Spleen (tissue), 11 donors: ENCODE results near the gene SEMA3G. TPM values are rescaled to one million over a fixed set of nuclear protein-coding genes. Genes with fewer than 3 reads are reported as not detected.

Experiments used
- DNase-seq: peaks from one replicate; pipeline ENCODE4 v3.0.0-alpha.2; 2020
- H3K27ac ChIP-seq, 8 donors: fragments of 200-600 bp; sonication (generic) in 7 of 8; 1 replicate in 4 of 8; 2 replicates in 4 of 8; pipeline versions ENCODE4 v1.5.0 to v1.8.0; 2016 to 2021; ENCODE audit warnings: inconsistent platforms in 4 of 8, mild to moderate bottlenecking in 4 of 8, moderate library complexity in 1 of 8
- H3K27me3 ChIP-seq, 7 donors: fragments of 200-600 bp; sonication (generic) in 6 of 7; replicated peaks in 1 of 7; 1 replicate in 4 of 7; 2 replicates in 3 of 7; pipeline versions ENCODE4 v1.5.0 to v1.8.0; 2016 to 2021; ENCODE audit warnings: inconsistent platforms in 3 of 7, mild to moderate bottlenecking in 1 of 7
- H3K36me3 ChIP-seq, 6 donors: fragments of 200-600 bp; sonication (generic) in 5 of 6; 1 replicate in 4 of 6; 2 replicates in 2 of 6; pipeline versions ENCODE4 v1.5.0 to v1.8.0; 2016 to 2021; ENCODE audit warnings: inconsistent platforms in 2 of 6
- H3K4me1 ChIP-seq, 6 donors: fragments of 200-600 bp; sonication (generic) in 5 of 6; 1 replicate in 3 of 6; 2 replicates in 3 of 6; pipeline versions ENCODE4 v1.5.0 to v1.8.0; 2016 to 2021; ENCODE audit warnings: inconsistent platforms in 3 of 6
- H3K4me3 ChIP-seq, 8 donors: fragments of 200-600 bp; sonication (generic) in 7 of 8; 1 replicate in 4 of 8; 2 replicates in 4 of 8; pipeline versions ENCODE4 v1.5.0 to v1.8.0; 2016 to 2021; ENCODE audit warnings: inconsistent platforms in 4 of 8, mild to moderate bottlenecking in 4 of 8, moderate library complexity in 2 of 8
- H3K9me3 ChIP-seq, 8 donors: fragments of 200-600 bp; sonication (generic) in 7 of 8; 1 replicate in 4 of 8; 2 replicates in 4 of 8; pipeline versions ENCODE4 v1.5.0 to v1.8.0; 2016 to 2021; ENCODE audit warnings: inconsistent platforms in 4 of 8
- POLR2A ChIP-seq, 3 donors: fragments of 450-650 bp; IDR thresholded peaks; one replicate each; pipeline ENCODE4 v1.5.1; 2017; ENCODE audit warnings: antibody characterized with exemption in 3 of 3, mild to moderate bottlenecking in 1 of 3
- POLR2AphosphoS5 ChIP-seq, 3 donors: sonication (generic); formaldehyde crosslinking; IDR thresholded peaks; one replicate each; pipeline ENCODE4 v1.5.1; 2017; ENCODE audit warnings: antibody characterized with exemption in 3 of 3
- WGBS, 5 donors: extraction: QIAGEN DNeasy Blood & Tissue Kit in 3 of 5; methylation state at CpG; one replicate each; pipeline versions ENCODE4 v1.1.5 to v1.1.7; 2013 to 2018; 5-methylcytosine and 5-hydroxymethylcytosine counted together
- intact Hi-C: fragments of 100-400 bp; cut with DNase I; formaldehyde crosslinking; loops from one replicate; pipeline ENCODE4 v1.15.0; 2023; ENCODE audit warnings: low total_unique reads
- polyA plus RNA-seq, 3 donors: library from polyadenylated mRNA; stranded (reverse); fragments of 200-250 nt; gene quantifications; one replicate each; pipeline ENCODE4 v1.2.1, GENCODE V29; 2013
- total RNA-seq, 7 donors: library from RNA; depleted of rRNA in 3 of 7; stranded (reverse); fragments of >200 nt in 3 of 7; fragmentation: NEBNext Ultra II Directional in 4 of 7; extraction: Animal tissue kit (Norgen Biotek cat#: 25700) in 4 of 7; gene quantifications; one replicate each; pipeline versions ENCODE4 v1.1.0 to v1.2.1, GENCODE V29; 2016 to 2021
- TF ChIP-seq, protein P1 (sequence below), 11 experiments: fragments of 200-600 bp in 7 of 11; fragments of 450-650 bp in 4 of 11; sonication (generic) in 4 of 11; IDR thresholded peaks in 8 of 11; conservative IDR thresholded peaks in 3 of 11; 1 replicate in 7 of 11; 2 replicates in 4 of 11; pipeline versions ENCODE4 v1.4.0 to v1.8.0; 2016 to 2021; ENCODE audit warnings: antibody characterized with exemption in 11 of 11, inconsistent platforms in 4 of 11, mild to moderate bottlenecking in 1 of 11
- donor health status: healthy with polysubstance abuse.
- donor health status: DM: no; HTN: no; CAD: no; lungs with moderate emphysema.
- donor health status: DM: no; HTN: no; CAD: no.
- donor health status: Bipolar disorder and iron deficiency.
- donor health status: healthy.
- donor health status: DM: no; HTN: no; CAD: no.
- donor health status: DM: yes; HTN: yes; CAD: no.

Gene SEMA3G
- total and polyA plus RNA-seq, 10 donors: 1.0 to 20.2 (median 9.5) TPM

DNA sequence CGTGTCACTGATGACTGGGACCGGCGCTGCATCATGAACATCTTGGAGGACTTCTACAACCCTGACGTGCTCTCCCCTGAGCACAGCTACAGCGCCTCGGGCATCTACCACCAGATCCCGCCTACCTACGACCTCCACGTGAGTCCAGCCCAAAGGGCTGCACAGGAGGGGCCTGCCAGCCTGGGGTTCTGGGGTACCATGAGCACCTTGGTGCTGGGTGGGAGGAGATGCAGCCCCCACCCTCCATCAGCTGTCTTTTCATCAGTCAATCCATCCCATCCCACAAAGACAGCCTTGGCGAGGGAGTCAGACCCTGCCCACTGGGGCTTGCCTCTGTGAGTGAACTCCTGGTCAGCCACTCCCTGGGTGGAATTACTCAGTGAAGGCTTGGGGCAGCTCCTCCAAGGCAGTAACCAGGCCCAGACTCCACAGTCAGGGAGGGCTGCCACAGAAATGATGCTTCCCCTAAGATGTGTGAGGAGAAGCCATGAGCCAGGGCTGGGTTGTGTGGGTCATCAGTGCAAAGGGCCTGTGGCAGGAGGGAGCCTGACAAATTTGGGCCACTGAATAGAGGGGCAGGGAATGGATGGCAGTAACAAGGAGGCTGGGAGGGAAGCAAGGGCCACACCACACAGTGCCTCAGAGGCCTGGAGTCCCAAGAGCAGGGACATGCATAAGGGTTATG, 47.9 kb downstream of the SEMA3G start:
- no peaks in the 10 kb centered on the region for H3K9me3 ChIP-seq
- H3K4me1 ChIP-seq: no peaks in the 10 kb centered on the region
- no peak overlapping the region for H3K4me3 ChIP-seq
- no peak overlapping the region for H3K27ac ChIP-seq
- TF ChIP-seq, protein P1, sequence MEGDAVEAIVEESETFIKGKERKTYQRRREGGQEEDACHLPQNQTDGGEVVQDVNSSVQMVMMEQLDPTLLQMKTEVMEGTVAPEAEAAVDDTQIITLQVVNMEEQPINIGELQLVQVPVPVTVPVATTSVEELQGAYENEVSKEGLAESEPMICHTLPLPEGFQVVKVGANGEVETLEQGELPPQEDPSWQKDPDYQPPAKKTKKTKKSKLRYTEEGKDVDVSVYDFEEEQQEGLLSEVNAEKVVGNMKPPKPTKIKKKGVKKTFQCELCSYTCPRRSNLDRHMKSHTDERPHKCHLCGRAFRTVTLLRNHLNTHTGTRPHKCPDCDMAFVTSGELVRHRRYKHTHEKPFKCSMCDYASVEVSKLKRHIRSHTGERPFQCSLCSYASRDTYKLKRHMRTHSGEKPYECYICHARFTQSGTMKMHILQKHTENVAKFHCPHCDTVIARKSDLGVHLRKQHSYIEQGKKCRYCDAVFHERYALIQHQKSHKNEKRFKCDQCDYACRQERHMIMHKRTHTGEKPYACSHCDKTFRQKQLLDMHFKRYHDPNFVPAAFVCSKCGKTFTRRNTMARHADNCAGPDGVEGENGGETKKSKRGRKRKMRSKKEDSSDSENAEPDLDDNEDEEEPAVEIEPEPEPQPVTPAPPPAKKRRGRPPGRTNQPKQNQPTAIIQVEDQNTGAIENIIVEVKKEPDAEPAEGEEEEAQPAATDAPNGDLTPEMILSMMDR (IDR thresholded peaks at IDR 0.05 in 8 of 11, conservative IDR thresholded peaks at IDR 0.05 in 3 of 11): no peak
- TF ChIP-seq POLR2AphosphoS5 (IDR thresholded peaks at IDR 0.05): peak in 1 of 3 donors; percentile 36
- DNase-seq: peak; percentile 66
- H3K27me3 ChIP-seq: no peaks in the 10 kb centered on the region
- intact Hi-C loops: no loop called here
- WGBS, 5 donors: 80 to 94% (median 93%) methylated on average over 4 to 10 of the region's 10 CpGs
- peaks cover 0 to 95% (median 40%) of the 10 kb centered on the region in 6 donors for H3K36me3 ChIP-seq

GRCh38 chr3:52396011-52396906, 48.6 kb downstream of the SEMA3G start:
- H3K4me3 ChIP-seq: no peak overlapping the region
- no peaks in the 10 kb centered on the region for H3K27me3 ChIP-seq
- peaks cover 0 to 95% (median 40%) of the 10 kb centered on the region in 6 donors for H3K36me3 ChIP-seq
- no peaks in the 10 kb centered on the region for H3K9me3 ChIP-seq
- intact Hi-C loops: no loop called here
- no peak for TF ChIP-seq POLR2A (IDR thresholded peaks at IDR 0.05)
- TF ChIP-seq, protein P1 (IDR thresholded peaks at IDR 0.05 in 8 of 11, conservative IDR thresholded peaks at IDR 0.05 in 3 of 11): no peak
- no peak for TF ChIP-seq POLR2AphosphoS5 (IDR thresholded peaks at IDR 0.05)
- peak; percentile 68 for DNase-seq
- H3K27ac ChIP-seq: no peak overlapping the region
- H3K4me1 ChIP-seq: no peaks in the 10 kb centered on the region
- 92 to 96% (median 95%) methylated on average over 20 to 25 of the region's 25 CpGs for WGBS, 5 donors

DNA sequence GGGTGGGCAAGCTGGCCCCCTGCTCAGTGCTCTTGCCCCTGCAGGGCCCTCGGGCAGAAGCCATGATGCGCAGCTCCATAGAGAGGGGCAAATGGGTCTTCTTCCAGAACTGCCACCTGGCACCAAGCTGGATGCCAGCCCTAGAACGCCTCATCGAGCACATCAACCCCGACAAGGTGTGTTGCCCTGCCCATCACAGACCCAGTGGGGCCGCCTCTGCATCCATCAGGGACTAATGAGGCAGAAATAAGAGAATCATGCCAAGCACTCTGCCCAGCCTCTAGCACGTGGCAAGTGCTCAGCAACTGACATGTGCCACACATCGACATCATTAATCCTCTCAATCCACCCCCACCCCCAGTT, 49.4 kb downstream of the SEMA3G start:
- no peaks in the 10 kb centered on the region for H3K9me3 ChIP-seq
- H3K4me1 ChIP-seq: no peaks in the 10 kb centered on the region
- H3K27me3 ChIP-seq: no peaks in the 10 kb centered on the region
- TF ChIP-seq POLR2AphosphoS5 (IDR thresholded peaks at IDR 0.05) (no peak), POLR2A (IDR thresholded peaks at IDR 0.05) (no peak)
- TF ChIP-seq, protein P1 (IDR thresholded peaks at IDR 0.05 in 8 of 11, conservative IDR thresholded peaks at IDR 0.05 in 3 of 11): no peak
- no peak overlapping the region for H3K27ac ChIP-seq
- intact Hi-C loops: no loop called here
- H3K4me3 ChIP-seq: no peak overlapping the region
- DNase-seq: peak; percentile 34
- peaks cover 0 to 95% (median 39%) of the 10 kb centered on the region in 6 donors for H3K36me3 ChIP-seq
- WGBS, 5 donors: 85 to 93% (median 90%) methylated on average over 5 to 8 of the region's 8 CpGs
